ENCODE measurements around the gene MORC3.
"Not testable (repeated sequence)": the region's sequence is repeated elsewhere in the genome, so short reads cannot be mapped to it uniquely, and the experiment has no call there.

MORC3 gene

GRCh38 chr21:36396971-36397370 lies 77.0 kb downstream of the MORC3 start:
- TF ChIP-seq, protein P1, sequence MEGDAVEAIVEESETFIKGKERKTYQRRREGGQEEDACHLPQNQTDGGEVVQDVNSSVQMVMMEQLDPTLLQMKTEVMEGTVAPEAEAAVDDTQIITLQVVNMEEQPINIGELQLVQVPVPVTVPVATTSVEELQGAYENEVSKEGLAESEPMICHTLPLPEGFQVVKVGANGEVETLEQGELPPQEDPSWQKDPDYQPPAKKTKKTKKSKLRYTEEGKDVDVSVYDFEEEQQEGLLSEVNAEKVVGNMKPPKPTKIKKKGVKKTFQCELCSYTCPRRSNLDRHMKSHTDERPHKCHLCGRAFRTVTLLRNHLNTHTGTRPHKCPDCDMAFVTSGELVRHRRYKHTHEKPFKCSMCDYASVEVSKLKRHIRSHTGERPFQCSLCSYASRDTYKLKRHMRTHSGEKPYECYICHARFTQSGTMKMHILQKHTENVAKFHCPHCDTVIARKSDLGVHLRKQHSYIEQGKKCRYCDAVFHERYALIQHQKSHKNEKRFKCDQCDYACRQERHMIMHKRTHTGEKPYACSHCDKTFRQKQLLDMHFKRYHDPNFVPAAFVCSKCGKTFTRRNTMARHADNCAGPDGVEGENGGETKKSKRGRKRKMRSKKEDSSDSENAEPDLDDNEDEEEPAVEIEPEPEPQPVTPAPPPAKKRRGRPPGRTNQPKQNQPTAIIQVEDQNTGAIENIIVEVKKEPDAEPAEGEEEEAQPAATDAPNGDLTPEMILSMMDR (IDR thresholded peaks at IDR 0.05), result no peak
- no peak for DNase-seq
- H3K27me3 Mint-ChIP-seq (ENCODE audit: low read depth, poor library complexity), result no peaks in the 10 kb centered on the region
- H3K36me3 Mint-ChIP-seq (ENCODE audit: low read depth), result peaks cover 70% of the 10 kb centered on the region
- peak overlapping the region; percentile 46 for H3K27ac Mint-ChIP-seq
- peaks cover 23% of the 10 kb centered on the region for H3K4me1 Mint-ChIP-seq
- peaks cover 9% of the 10 kb centered on the region for H3K9me3 Mint-ChIP-seq
- no peak overlapping the region for H3K4me3 Mint-ChIP-seq

DNA sequence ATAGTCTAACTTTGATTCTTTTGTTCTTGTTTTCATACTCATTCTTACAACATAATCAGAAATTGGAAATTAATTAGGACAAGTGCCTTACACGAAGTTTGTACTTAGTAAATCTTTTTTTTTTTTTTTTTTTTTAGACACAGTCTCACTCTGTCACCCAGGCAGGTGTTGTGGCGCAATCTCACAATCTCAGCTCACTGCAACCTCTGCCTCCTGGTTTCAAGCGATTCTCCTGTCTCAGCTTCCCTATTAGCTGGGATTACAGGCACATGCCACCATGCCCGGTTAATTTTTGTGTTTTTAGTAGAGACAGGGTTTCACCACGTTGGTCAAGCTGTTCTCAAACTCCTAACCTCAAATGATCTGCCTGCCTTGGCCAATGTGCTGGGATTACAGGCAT lies 77.6 kb downstream of the MORC3 start:
- Mint-ChIP-seq H3K9me3 (peaks cover 5% of the 10 kb centered on the region), H3K36me3 (ENCODE audit: low read depth) (peaks cover 72% of the 10 kb centered on the region), H3K4me3 (no peak overlapping the region), H3K27ac (no peak overlapping the region), H3K4me1 (peaks cover 23% of the 10 kb centered on the region), H3K27me3 (ENCODE audit: low read depth, poor library complexity) (no peaks in the 10 kb centered on the region)
- TF ChIP-seq, protein P1 (IDR thresholded peaks at IDR 0.05), result no peak
- DNase-seq, result no peak

DNA sequence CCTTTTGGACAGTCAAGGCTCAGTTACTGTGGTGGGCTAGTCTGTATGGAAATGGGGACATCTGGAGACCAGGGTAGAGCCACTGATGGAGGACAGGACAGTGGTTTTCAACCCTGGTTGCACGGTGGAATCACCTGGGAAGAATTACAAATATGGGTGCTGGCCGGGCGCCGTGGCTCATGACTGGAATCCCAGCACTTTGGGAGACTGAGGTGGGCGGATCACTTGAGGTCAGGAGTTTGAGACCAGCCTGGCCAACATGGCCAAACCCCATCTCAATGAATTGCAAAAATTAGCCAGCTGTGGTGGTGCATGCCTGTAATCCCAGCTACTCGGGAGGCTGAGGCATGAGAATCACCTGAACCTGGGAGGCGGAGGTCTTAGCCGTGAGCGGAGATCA lies 79.7 kb downstream of the MORC3 start:
- not testable (repeated sequence) for H3K27ac Mint-ChIP-seq; H3K27me3 Mint-ChIP-seq (ENCODE audit: low read depth, poor library complexity); H3K9me3 Mint-ChIP-seq; DNase-seq; H3K4me3 Mint-ChIP-seq
- H3K4me1 Mint-ChIP-seq, result peaks cover 20% of the 10 kb centered on the region
- peaks cover 65% of the 10 kb centered on the region for H3K36me3 Mint-ChIP-seq (ENCODE audit: low read depth)

DNA sequence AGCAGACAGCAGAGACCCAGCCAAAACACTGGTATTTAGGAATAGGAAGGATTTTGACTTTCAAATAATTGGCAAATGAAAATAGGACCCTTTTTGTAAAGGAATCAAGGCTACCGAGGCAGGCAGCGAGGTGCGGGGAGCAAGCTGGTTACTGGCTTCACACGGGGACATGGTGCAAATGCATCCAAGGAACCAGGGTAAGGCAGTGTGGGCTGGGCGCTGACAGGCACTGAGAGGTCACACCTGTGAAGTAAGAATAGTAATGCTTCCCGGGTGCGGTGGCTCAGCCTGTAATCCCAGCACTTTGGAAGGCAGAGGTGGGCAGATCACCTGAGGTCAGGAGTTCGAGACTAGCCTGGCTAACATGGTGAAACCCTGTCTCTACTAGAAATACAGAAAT lies 80.7 kb downstream of the MORC3 start:
- Mint-ChIP-seq H3K36me3 (ENCODE audit: low read depth) (peaks cover 64% of the 10 kb centered on the region), H3K27me3 (ENCODE audit: low read depth, poor library complexity) (no peaks in the 10 kb centered on the region), H3K9me3 (no peaks in the 10 kb centered on the region), H3K27ac (no peak overlapping the region), H3K4me3 (no peak overlapping the region), H3K4me1 (peaks cover 13% of the 10 kb centered on the region)
- TF ChIP-seq, protein P1 (IDR thresholded peaks at IDR 0.05), result no peak
- no peak for DNase-seq

DNA sequence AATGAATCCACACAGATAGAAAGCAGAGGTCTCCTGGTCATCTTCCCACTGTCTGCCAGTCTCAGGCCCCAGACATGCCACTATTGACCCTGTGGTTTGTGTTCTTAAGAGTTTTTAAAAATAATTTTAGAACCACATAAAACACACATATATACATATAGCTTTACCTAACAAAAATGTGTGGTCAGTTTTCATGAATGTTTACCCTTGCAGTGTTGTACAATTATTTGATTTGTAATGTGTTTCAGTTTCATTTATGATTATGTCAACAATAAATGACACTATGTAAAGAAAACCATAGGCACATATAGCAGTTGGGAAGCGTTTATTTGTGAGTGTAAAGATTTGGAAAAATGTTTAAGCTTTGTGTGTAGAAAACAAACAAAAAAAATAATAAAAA lies 82.3 kb downstream of the MORC3 start:
- DNase-seq, result no peak
- Mint-ChIP-seq H3K36me3 (ENCODE audit: low read depth) (peaks cover 61% of the 10 kb centered on the region), H3K27me3 (ENCODE audit: low read depth, poor library complexity) (no peaks in the 10 kb centered on the region), H3K4me1 (no peaks in the 10 kb centered on the region), H3K27ac (no peak overlapping the region), H3K9me3 (no peaks in the 10 kb centered on the region), H3K4me3 (no peak overlapping the region)
- TF ChIP-seq, protein P1 (IDR thresholded peaks at IDR 0.05), result no peak

GRCh38 chr21:36403713-36404112 lies 83.7 kb downstream of the MORC3 start:
- H3K9me3 Mint-ChIP-seq, result no peaks in the 10 kb centered on the region
- H3K36me3 Mint-ChIP-seq (ENCODE audit: low read depth), result peaks cover 68% of the 10 kb centered on the region
- DNase-seq, result no peak
- H3K4me1 Mint-ChIP-seq, result no peaks in the 10 kb centered on the region
- peak overlapping the region; percentile 50 for H3K27ac Mint-ChIP-seq
- TF ChIP-seq, protein P1 (IDR thresholded peaks at IDR 0.05), result no peak
- H3K27me3 Mint-ChIP-seq (ENCODE audit: low read depth, poor library complexity), result peaks cover 3% of the 10 kb centered on the region
- no peak overlapping the region for H3K4me3 Mint-ChIP-seq
